CD4-positive, CD25-positive, alpha-beta regulatory T cell (primary cell): ENCODE data around the gene BACH2. TPM values are rescaled to one million over a fixed set of nuclear protein-coding genes. Genes with fewer than 3 reads are reported as not detected.
"Not testable (repeated sequence)": the region's sequence is repeated elsewhere in the genome, so short reads cannot be mapped to it uniquely, and the experiment has no call there.

Source experiments
- ATAC-seq, 2 donors: fragments of 150-1000 bp; cut with Tn5 transposase; one replicate each; pipeline ENCODE4 v1.10.0; 2021; ENCODE audit warnings: low read depth in 2 of 2, moderate number of reproducible peaks in 2 of 2, moderate library complexity in 1 of 2
- DNase-seq, 3 donors: peaks; one replicate each; pipeline versions ENCODE4 v3.0.0 to v3.0.0-alpha.2; 2012 to 2022; ENCODE audit warnings: mixed read lengths in 1 of 3
- H3K27ac ChIP-seq: one replicate; pipeline ENCODE4 v1.7.0; 2013; ENCODE audit warnings: mild to moderate bottlenecking, low read length; ENCODE audit not compliant: insufficient read depth, poor library complexity, severe bottlenecking
- H3K27me3 ChIP-seq: one replicate; pipeline ENCODE4 v1.7.0; 2013; ENCODE audit warnings: low read length; ENCODE audit not compliant: control insufficient read depth, insufficient read depth
- H3K36me3 ChIP-seq: one replicate; pipeline ENCODE4 v1.7.0; 2013; ENCODE audit warnings: mild to moderate bottlenecking, low read length, moderate library complexity; ENCODE audit not compliant: control insufficient read depth, insufficient read depth
- H3K4me1 ChIP-seq: 2 replicates; pipeline ENCODE4 v1.7.0; 2013; ENCODE audit warnings: mild to moderate bottlenecking, low read length; ENCODE audit not compliant: insufficient read depth, control insufficient read depth, poor library complexity, severe bottlenecking
- H3K4me3 ChIP-seq: one replicate; pipeline ENCODE4 v1.7.0; 2013; ENCODE audit warnings: low read depth, mild to moderate bottlenecking, low read length, moderate library complexity
- H3K9me3 ChIP-seq, 2 experiments: 1 replicate in 1 of 2; 2 replicates in 1 of 2; pipeline ENCODE4 v1.7.0; 2013; ENCODE audit warnings: low read length in 2 of 2, mild to moderate bottlenecking in 1 of 2, moderate library complexity in 1 of 2; ENCODE audit not compliant: control insufficient read depth in 2 of 2
- H3K27ac Mint-ChIP-seq, 3 donors: one replicate each; pipeline ENCODE4 v1.8.0; 2020 to 2022; ENCODE audit warnings: mild to moderate bottlenecking in 3 of 3, mixed read lengths in 3 of 3, moderate library complexity in 2 of 3
- H3K27me3 Mint-ChIP-seq: one replicate; pipeline ENCODE4 v1.8.0; 2022; ENCODE audit warnings: mild to moderate bottlenecking, mixed read lengths
- H3K36me3 Mint-ChIP-seq: one replicate; pipeline ENCODE4 v1.8.0; 2020; ENCODE audit warnings: mixed read lengths
- H3K4me1 Mint-ChIP-seq, 4 donors: one replicate each; pipeline ENCODE4 v1.8.0; 2020 to 2022; ENCODE audit warnings: mixed read lengths in 4 of 4, mild to moderate bottlenecking in 1 of 4
- H3K4me3 Mint-ChIP-seq, 4 donors: one replicate each; pipeline ENCODE4 v1.8.0; 2020 to 2022; ENCODE audit warnings: mild to moderate bottlenecking in 4 of 4, mixed read lengths in 4 of 4, moderate library complexity in 3 of 4
- H3K9me3 Mint-ChIP-seq, 7 donors: one replicate each; pipeline ENCODE4 v1.8.0; 2020 to 2022; ENCODE audit warnings: mixed read lengths in 7 of 7, mild to moderate bottlenecking in 3 of 7, moderate library complexity in 2 of 7
- polyA plus RNA-seq, 4 donors: library from polyadenylated mRNA; unstranded; fragments of 300-500 nt; fragmentation: Illumina TruSeq; gene quantifications; one replicate each; pipeline ENCODE4 v1.2.3, GENCODE V29; 2021
- total RNA-seq: library from RNA; stranded (reverse); gene quantifications from one replicate; pipeline ENCODE4 v1.2.3, GENCODE V29; 2022

Gene BACH2
- total and polyA plus RNA-seq, 5 donors from 2014 or later, result 3.8 to 51.3 (median 7.1) TPM

- no peak overlapping the region for H3K4me3 Mint-ChIP-seq
- peaks cover 25% of the 10 kb centered on the region for H3K36me3 Mint-ChIP-seq
- no peak for ATAC-seq
- Histone ChIP-seq H3K27ac (no peak overlapping the region), H3K4me3 (no peak overlapping the region), H3K4me1 (no peaks in the 10 kb centered on the region), H3K36me3 (no peaks in the 10 kb centered on the region), H3K9me3 (peaks cover 5 to 11% of the 10 kb centered on the region in 2 experiments), H3K27me3 (peaks cover 1% of the 10 kb centered on the region)
- H3K27ac Mint-ChIP-seq, result no peak overlapping the region
- DNase-seq, result no peak
- peaks cover 5% of the 10 kb centered on the region for H3K27me3 Mint-ChIP-seq
- H3K9me3 Mint-ChIP-seq, result peaks cover 0 to 20% (median 8%) of the 10 kb centered on the region in 7 donors
- peaks cover 7 to 16% (median 10%) of the 10 kb centered on the region in 4 donors for H3K4me1 Mint-ChIP-seq
Measured at GRCh38 chr6:90118069-90118468, 178.6 kb downstream of the BACH2 start.

DNA sequence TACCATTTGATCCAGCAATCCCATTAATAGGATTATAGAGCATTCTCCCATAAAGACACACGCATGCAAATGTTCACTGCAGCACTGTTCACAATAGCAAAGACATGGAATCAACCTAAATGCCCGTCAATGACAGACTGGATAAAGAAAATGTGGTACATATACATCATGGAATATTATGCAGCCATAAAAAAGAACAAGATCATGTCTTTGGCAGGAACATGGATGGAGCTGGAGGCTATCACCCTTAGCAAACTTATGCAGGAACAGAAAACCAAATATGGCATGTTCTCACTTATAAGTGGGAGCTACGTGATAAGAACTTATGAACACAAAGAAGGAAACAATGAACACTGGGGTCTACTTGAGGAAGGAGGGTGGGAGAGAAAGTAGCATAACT, 180.5 kb downstream of the BACH2 start:
- H3K27ac Mint-ChIP-seq, H3K27me3 Mint-ChIP-seq, H3K4me3 ChIP-seq, H3K27me3 ChIP-seq, DNase-seq, H3K36me3 ChIP-seq, H3K4me1 ChIP-seq, H3K27ac ChIP-seq, ATAC-seq, H3K4me3 Mint-ChIP-seq: not testable (repeated sequence)
- H3K9me3 Mint-ChIP-seq, result peaks cover 0 to 28% (median 13%) of the 10 kb centered on the region in 7 donors
- peaks cover 7 to 23% (median 13%) of the 10 kb centered on the region in 4 donors for H3K4me1 Mint-ChIP-seq
- H3K36me3 Mint-ChIP-seq, result peaks cover 23% of the 10 kb centered on the region
- H3K9me3 ChIP-seq, result peaks cover 5 to 11% of the 10 kb centered on the region in 2 experiments

GRCh38 chr6:90113389-90113788, 183.3 kb downstream of the BACH2 start:
- Histone ChIP-seq H3K4me3 (no peak overlapping the region), H3K9me3 (peaks cover 5 to 11% of the 10 kb centered on the region in 2 experiments), H3K27me3 (peaks cover 1% of the 10 kb centered on the region), H3K4me1 (peaks cover 1% of the 10 kb centered on the region), H3K36me3 (no peaks in the 10 kb centered on the region), H3K27ac (no peak overlapping the region)
- H3K9me3 Mint-ChIP-seq, result peaks cover 0 to 28% (median 13%) of the 10 kb centered on the region in 7 donors
- peaks cover 23% of the 10 kb centered on the region for H3K36me3 Mint-ChIP-seq
- DNase-seq, result no peak
- peak overlapping the region in 1 of 3 donors; percentile 2 for H3K27ac Mint-ChIP-seq
- H3K27me3 Mint-ChIP-seq, result peaks cover 22% of the 10 kb centered on the region
- no peak overlapping the region for H3K4me3 Mint-ChIP-seq
- H3K4me1 Mint-ChIP-seq, result peaks cover 18 to 39% (median 26%) of the 10 kb centered on the region in 4 donors
- ATAC-seq, result no peak

- H3K9me3 ChIP-seq, result peaks cover 5 to 11% of the 10 kb centered on the region in 2 experiments
- H3K36me3 Mint-ChIP-seq, result peaks cover 14% of the 10 kb centered on the region
- peaks cover 8% of the 10 kb centered on the region for H3K4me1 ChIP-seq
- DNase-seq (no peak), ATAC-seq (no peak)
- H3K27me3 ChIP-seq, result no peaks in the 10 kb centered on the region
- peaks cover 25 to 56% (median 37%) of the 10 kb centered on the region in 4 donors for H3K4me1 Mint-ChIP-seq
- no peak overlapping the region for H3K27ac ChIP-seq
- H3K27ac Mint-ChIP-seq, result peak overlapping the region; percentile 69 to 88 (median 77)
- H3K27me3 Mint-ChIP-seq, result peaks cover 20% of the 10 kb centered on the region
- no peaks in the 10 kb centered on the region for H3K36me3 ChIP-seq
- no peak overlapping the region for H3K4me3 ChIP-seq
- peak overlapping the region in 2 of 4 donors; percentile 9 to 59 for H3K4me3 Mint-ChIP-seq
- H3K9me3 Mint-ChIP-seq, result peaks cover 0 to 28% (median 11%) of the 10 kb centered on the region in 7 donors
Measured at GRCh38 chr6:90111387-90111786, 185.3 kb downstream of the BACH2 start.

DNA sequence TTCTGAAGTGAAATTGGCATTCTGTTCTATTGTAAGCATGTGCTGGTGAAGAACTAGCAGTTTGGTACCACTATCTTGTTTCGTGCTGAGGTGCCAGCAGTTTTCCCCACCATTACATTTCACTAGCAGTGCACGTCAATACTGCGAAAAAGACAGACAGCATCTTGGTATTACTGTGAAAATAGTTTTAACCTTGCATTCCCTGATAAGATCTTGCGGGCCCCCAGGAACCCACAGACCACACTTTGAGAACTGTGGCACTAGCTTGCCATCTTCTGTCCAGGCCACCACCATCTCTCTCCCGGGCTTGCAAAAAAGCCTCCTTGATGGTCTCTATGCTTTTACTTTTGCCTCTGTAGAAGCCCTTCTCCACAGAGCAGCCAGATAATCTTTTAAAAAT, 185.7 kb downstream of the BACH2 start:
- H3K4me1 ChIP-seq, result peaks cover 9% of the 10 kb centered on the region
- Mint-ChIP-seq H3K36me3 (peaks cover 11% of the 10 kb centered on the region), H3K27me3 (peaks cover 17% of the 10 kb centered on the region), H3K4me1 (peaks cover 25 to 60% (median 39%) of the 10 kb centered on the region in 4 donors), H3K27ac (peak overlapping the region; percentile 69 to 88 (median 77)), H3K4me3 (peak overlapping the region in 2 of 4 donors; percentile 9 to 59), H3K9me3 (peaks cover 0 to 24% (median 11%) of the 10 kb centered on the region in 7 donors)
- H3K27ac ChIP-seq, result no peak overlapping the region
- DNase-seq, result peak in 2 of 3 donors; percentile 36 to 88
- H3K9me3 ChIP-seq, result peaks cover 5 to 11% of the 10 kb centered on the region in 2 experiments
- peak; percentile 52 to 70 for ATAC-seq
- no peaks in the 10 kb centered on the region for H3K27me3 ChIP-seq
- H3K4me3 ChIP-seq, result no peak overlapping the region
- no peaks in the 10 kb centered on the region for H3K36me3 ChIP-seq

- Histone ChIP-seq H3K9me3 (peaks cover 5 to 11% of the 10 kb centered on the region in 2 experiments), H3K4me3 (no peak overlapping the region), H3K36me3 (no peaks in the 10 kb centered on the region), H3K27ac (no peak overlapping the region), H3K27me3 (no peaks in the 10 kb centered on the region), H3K4me1 (peaks cover 18% of the 10 kb centered on the region)
- no peak for ATAC-seq
- Mint-ChIP-seq H3K4me3 (peak overlapping the region in 3 of 4 donors; percentile 2 to 51 (median 6)), H3K27me3 (peaks cover 20% of the 10 kb centered on the region), H3K36me3 (peaks cover 9% of the 10 kb centered on the region), H3K9me3 (peaks cover 0 to 17% (median 8%) of the 10 kb centered on the region in 7 donors), H3K27ac (peak overlapping the region in 2 of 3 donors; percentile 49 to 54), H3K4me1 (peaks cover 25 to 79% (median 54%) of the 10 kb centered on the region in 4 donors)
- peak in 1 of 3 donors; percentile 47 for DNase-seq
Measured at GRCh38 chr6:90109141-90109540, 187.5 kb downstream of the BACH2 start.

DNA sequence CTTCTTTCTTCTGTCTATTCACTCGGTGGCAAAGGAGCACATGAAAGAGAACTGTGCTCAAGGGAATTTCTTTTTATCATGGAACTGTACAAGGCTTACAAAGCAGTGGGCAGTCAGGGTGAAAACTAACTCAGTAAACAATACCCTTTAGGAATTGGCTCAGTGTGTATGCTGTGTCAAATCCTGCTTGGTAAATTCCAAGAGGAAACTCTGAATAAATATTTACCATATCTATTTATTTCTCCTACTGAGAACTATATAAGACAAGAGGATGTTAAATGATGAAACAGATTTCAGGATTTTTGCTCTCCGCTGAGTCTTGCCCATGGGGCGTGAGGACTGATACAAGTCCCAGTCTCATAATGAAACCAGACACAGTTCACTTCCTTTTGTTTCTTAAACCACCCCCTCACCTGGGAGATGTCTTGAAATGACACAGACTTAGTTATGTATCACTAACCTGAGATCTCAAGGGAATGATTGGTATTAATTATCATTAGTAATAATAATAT, 188.8 kb downstream of the BACH2 start:
- Histone ChIP-seq H3K4me1 (peaks cover 29% of the 10 kb centered on the region), H3K36me3 (no peaks in the 10 kb centered on the region), H3K4me3 (peak overlapping the region; percentile 18), H3K27me3 (no peaks in the 10 kb centered on the region), H3K27ac (no peak overlapping the region), H3K9me3 (no peaks in the 10 kb centered on the region)
- Mint-ChIP-seq H3K4me1 (peaks cover 29 to 91% (median 65%) of the 10 kb centered on the region in 4 donors), H3K27ac (peak overlapping the region in 1 of 3 donors; percentile 34), H3K4me3 (peak overlapping the region in 2 of 4 donors; percentile 8 to 47), H3K27me3 (peaks cover 27% of the 10 kb centered on the region), H3K36me3 (peaks cover 15% of the 10 kb centered on the region), H3K9me3 (peaks cover 0 to 6% (median 3%) of the 10 kb centered on the region in 7 donors)
- ATAC-seq (peak in 1 of 2 donors; percentile 51), DNase-seq (peak in 1 of 3 donors; percentile 85)
